GM21825 (cell line): ENCODE results near the gene PTGES.

Experiments
- ATAC-seq: cut with Tn5 transposase; IDR thresholded peaks from one replicate; pipeline ENCODE4 v1.9.1; 2021; ENCODE audit warnings: mild to moderate bottlenecking, moderate library complexity; ENCODE audit not compliant: unreplicated experiment

PTGES gene

DNA sequence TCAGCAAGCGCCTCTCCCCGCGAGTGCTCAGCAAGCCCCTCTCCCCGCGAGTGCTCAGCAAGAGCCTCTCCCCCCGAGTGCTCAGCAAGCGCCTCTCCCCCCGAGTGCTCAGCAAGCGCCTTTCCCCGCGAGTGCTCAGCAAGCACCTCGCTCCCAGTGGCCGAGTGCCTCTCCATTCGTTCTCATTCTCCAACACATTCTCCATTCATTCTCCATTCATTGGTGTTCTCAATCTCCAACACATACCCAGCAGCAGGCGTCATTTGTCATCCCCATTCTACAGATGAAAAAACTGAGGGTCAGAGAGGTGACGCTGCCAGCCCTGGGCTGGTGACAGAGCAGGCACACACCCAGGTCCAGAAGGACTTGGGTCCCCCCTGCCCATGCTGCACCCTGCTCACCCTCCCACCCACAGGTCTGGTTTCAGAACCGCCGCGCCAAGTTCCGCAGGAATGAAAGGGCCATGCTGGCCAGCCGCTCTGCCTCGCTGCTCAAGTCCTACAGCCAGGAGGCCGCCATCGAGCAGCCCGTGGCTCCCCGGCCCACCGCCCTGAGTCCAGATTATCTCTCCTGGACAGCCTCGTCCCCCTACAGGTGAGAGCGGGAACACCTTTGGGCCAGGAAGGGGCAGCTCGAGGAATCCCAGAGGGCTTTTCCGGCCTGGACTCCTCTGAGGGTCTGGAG lies 32.5 kb downstream of the PTGES start:
- ATAC-seq, result no peak

DNA sequence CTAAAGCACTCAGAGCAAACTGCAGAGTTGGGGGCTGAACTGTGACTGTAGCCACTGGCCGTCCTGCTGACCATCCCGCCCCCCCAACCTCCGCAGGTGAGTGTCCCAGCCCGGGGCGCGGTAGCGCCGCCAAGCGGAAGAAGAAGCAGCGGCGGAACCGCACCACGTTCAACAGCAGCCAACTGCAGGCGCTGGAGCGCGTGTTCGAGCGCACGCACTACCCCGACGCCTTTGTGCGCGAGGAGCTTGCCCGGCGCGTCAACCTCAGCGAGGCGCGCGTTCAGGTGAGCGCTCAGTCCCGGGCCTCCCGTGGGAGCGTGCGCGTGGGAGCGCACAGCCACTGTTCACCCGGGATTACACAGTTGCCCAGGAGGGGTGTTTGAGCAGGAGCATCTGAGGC lies 33.7 kb downstream of the PTGES start:
- ATAC-seq, result no peak

DNA sequence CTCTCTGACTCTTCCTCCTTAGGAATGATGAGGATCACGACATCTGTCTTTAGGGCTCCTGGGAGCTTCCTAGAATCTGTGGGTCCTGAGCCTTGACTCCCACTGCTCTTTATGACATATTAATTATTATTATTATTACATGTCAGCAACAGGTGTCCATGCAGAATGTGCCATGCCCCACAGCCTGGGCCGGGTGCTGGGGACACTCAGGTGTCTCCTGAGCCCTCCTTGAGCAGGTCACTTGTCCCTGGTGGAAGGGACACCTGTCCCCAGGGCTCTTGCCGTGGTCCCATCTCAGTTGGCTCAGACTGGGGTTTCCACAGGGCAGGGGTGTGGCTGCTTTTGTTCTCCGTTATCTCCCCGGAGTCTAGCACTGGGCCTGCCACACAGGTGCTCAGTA lies 34.2 kb downstream of the PTGES start:
- ATAC-seq, result no peak

DNA sequence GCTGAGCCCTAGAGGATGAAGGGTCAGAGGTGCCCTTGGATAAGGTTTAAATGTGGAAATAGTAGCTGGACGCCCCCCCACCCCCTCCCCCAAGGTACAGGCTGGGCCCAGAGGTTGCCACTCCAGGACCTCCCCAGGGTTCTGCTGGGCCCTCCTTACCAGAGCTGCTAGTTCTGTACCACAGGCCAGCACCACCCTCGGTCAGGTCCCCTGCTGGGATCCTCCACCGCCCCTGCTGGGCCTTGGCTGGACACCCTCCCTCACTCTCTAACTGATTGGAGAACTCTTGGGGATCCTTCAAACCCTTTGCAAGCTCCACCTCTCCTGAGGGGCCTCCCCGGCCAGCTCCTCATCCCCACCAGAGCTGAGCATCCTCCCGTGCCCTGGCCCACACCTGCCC lies 34.9 kb downstream of the PTGES start:
- ATAC-seq, result no peak

DNA sequence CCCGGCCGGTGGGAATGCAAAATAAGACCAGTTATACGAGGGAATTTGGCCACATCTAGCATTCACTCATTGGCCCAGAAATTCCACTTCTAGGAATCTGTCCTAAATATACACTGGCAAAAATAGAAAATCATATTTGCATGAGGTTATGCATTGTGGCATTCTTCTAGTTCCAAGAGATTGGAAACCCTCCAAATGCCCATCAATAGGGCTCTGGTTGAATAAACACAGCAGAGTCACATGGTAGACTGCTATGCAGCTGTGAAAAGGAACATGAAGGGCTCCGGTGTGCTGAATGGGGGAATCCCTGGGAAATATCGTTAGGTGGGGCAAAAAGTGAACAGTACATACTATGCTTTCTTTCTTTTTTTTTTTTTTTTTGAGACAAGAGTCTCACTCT lies 36.8 kb downstream of the PTGES start:
- no peak for ATAC-seq

DNA sequence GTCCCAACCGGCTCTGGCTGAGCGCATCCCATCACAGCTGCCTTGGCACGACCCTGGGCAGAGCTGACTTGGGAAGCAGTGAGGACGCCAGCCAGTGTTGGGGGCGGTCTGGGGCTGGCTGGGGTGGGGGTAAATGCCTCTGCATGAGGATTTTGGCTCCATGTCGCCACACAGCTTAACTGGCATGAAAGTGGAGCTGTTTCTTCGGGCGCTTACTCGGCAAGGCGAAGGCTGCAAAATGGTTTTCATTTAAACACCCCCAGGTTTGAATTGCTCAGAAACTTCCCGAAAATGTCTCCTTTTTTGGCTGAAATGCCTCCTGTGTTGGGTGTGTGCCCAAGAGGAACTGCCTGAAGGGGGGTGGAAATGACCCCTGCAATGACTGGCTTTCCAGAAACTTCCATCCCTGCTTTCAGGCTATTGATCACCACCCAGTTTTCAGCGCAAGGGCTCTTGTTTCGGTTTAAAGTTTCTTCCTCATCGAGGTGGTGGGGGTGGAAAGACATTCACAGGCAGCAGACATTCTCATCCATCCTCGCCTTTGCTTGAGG lies 38.3 kb downstream of the PTGES start:
- no peak for ATAC-seq

DNA sequence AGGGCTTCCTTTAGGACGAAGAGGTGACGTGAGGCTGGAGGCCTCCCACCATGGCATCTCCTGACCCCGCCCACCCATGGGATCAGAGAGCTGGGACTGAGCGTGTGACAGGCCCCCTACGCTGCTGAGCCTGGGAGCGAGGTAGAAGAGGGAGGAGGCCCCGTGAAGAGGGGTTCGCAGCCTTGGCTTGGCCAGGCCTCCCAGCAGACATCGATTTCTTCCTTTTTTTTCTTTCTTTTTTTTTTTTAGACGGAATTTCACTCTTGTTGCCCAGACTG lies 39.5 kb downstream of the PTGES start:
- ATAC-seq, result no peak

DNA sequence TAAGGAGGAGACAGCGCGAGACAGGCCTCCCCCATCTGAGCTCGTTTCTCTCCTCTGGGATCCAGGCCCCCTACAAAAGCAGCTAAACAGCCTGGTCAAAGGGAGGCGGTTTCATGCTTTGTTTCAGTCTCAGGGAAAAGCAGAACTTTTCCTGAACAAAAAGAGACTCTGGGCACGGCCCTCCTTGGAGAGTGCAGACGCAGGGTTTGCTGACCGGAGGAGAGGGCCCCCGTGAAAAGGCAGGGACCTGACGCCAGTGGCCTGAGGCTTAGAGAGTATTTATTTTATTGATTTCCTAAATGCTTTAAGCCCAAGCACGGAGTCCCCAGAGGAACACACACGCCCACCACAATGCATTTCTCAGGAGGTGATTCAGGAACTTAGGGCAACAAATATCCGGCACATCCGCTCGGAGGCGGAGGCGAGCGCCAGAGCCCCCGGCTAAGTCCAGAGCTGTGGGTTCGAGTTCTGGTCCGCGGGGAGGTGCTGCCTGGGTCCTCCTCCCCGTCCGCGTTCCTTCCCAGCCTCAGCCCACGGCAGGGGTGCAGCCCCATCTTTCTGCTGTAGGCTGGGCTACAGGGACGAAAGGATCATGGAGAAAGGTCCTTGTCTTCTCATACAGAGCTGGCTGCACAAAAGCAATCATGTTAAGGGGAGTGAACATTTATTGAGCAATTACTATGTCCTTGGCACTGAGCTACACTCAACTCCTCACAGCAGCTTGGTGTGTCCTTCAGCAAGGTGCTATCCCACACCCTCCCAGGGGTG lies 40.0 kb downstream of the PTGES start:
- no peak for ATAC-seq

DNA sequence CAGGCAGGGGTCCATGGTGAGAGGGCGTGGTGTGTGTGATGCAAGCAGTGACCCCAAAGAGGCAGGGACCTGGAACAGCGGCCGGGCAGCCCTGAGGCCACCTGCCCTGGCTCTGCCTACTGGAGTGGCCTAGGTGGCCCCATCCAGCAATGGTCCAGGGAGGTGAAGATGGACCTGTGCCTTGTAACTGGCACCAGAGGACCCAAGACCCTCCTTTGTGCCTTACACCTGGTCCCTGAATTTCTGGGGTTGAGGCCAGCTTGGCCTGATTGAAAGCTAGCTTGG lies 42.7 kb downstream of the PTGES start:
- ATAC-seq, result no peak

DNA sequence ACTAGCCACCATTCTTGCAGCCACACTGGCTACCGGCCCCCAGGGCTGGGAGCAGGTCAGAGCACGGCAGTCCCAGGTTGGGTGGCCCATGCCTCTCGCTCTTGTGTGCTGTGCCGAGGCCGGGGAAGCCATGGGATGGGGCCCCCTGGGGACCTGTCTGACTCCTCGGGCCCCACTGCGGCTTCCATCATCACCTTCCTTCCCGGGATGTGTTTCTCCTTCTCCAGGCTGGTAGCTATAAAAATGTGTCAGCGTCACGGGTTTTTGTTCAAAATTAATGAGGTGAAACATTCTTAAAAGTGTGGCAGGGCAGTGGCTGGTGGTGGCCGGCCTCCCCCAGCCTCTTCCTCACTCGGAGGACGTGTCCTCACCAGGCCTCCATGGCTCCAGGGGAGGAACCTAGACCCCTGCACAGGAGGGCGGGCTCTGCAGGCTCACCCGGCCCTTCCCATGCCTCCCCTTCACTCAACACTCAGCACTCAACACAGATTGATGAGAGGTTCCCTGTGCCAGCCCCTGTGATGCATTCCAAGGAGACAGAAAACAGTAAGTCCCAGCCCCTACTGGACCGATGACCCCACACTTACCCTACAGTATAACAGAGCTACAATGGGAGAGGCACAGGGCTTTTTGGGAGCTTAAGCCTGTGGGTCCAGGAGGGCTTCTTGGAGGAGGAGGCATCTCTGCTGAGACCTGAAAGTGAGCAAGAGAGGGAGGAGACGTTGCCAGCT lies 43.2 kb downstream of the PTGES start:
- no peak for ATAC-seq

DNA sequence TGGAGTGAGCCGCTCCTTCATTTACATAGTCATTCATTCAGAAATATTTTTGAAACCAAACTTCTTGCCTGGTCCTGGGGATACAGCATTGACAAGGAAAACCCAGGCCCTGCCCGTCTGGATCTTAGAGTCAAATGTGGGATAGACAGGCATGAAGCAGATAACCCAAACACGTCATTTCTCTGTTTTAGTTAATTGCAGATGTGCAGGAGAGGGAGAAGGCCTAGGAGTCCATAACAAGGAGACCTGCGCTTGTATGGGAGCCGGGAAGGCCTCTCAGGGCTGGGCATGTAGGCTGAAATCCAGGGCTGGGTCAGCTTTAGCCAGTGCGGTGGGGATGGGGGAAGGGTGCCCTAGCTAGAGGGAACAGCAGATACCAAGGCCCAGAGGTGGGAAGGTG lies 44.0 kb downstream of the PTGES start:
- ATAC-seq, result no peak

DNA sequence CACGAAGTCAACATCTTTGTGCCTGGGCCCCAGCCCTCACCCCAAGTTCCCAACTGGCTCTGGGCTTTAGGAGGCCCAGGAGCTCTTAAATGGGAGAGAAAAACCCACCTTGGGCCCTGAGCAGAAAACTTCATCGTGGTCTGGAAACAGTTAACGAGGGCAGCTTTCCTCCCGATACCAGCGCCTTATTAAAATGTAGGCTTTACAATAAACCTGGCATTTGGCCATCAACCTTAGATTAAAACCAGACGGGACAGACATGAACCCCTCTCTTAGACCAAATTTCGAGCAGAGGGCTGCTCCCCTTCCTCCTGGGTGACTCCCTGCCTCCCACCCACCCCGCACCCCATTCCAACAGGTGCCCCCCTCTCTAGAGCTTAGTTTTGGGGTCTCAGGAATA lies 48.0 kb downstream of the PTGES start:
- no peak for ATAC-seq

DNA sequence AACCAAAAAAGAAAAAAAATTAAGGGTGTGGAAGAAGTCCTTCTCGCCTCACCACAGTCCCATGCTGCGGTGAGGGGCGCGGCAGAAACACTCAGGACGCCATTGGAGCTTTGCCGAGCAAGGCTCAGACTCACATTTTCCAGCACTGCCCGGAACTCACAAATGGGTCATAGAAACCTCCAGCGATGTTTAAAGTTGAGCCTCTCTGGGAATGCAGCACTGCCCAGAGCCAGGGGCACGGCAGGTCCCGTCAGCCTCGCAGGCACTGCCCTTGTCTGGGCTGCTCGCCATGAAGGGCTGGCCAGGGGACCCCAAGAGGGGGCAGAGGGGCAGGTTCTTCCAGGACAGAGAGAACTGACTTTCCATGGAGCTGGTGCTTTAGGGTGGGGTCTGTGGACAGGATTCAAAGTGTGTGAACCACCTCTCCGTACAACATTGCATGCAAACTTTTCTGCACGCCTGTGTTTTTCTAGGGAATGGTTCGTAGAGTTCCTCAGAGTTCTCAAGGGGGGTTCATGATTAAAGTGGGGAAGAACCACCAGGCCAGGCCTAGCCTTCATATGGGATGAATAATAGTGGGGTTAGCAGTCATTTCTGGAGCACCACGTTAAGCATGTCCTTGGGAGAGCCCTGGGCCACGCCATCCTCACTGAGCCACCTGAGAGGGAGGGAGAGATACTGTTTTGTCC lies 49.0 kb downstream of the PTGES start:
- ATAC-seq, result no peak

DNA sequence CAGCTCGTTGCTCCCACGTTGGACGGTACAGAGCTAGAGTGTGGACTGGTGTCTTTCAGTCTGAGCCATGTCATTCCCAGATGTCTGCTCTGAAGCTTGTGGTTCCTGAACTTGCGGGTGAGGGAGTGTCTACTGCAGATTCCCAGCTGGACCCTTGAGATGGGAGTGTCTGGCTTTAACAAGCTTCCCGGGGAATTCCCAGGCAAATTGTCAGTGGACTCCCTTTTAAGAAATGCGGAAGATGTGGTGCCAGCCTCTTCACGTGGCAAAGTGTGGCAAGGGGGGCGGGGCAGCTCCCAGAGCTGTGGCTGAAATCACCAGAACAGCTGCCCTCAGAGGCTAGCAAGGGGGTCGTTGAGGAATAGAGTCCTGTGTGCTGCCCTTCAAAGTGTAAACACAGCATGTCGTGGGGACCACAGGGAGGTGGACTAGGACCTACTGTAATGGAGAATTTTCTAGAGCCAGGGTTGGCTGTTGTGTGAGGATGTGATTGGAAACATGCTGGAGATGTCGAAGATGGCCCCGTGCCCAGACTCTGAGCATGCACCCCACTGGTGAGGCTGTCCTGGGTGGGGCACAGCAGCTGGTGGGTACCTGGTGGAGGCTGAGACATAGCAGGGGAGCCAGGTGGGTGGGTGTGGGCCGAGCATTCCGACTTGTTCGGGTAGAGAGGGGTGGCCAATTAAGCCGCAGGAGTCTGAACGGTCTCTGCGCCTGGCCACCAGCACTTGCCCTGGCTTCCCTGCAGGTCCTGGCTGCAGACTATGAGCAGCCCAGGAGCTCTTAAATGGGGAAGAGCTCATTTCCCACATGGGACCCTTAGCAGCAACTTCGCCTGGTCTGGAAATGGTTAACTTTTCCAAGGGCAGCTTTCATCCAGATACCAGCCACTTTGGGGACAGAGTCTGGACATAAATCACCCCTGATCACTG lies 50.0 kb downstream of the PTGES start:
- no peak for ATAC-seq

DNA sequence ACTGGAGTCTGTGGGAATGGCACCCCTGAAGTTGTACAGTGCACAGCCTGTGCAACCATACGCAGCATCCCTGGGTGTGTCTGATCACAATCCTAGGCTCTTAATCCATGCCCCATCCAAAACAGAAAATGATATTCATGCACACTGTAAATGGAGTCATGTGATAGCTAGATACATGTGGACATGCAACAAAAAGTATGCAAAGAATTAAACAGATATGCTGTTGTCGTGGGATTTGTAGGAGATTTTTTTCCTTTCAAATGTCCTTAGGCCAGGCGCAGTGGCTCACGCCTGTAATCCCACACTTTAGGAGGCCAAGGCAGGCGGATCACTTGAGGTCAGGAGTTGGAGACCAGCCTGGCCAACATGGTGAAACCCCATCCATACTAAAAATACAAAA lies 51.3 kb downstream of the PTGES start:
- ATAC-seq, result no peak

DNA sequence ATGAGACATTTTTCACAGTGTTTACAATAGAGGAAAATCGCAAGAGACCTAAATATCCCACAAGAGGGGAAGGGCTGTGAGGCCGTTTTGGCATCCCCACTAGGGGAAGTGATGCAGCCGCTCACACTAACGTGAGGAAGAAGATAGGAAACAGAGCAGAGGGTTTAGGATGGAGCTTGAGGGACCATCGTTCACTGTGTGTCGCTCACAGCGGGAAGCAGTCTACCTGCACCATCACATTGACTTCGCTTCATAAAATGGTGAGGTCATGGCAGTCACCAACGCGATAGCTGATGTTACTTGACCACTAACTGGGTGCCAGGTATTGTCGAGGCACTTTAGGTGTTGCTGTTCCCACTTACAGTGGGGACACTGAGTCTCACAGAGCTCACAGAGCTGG lies 51.8 kb downstream of the PTGES start:
- no peak for ATAC-seq

DNA sequence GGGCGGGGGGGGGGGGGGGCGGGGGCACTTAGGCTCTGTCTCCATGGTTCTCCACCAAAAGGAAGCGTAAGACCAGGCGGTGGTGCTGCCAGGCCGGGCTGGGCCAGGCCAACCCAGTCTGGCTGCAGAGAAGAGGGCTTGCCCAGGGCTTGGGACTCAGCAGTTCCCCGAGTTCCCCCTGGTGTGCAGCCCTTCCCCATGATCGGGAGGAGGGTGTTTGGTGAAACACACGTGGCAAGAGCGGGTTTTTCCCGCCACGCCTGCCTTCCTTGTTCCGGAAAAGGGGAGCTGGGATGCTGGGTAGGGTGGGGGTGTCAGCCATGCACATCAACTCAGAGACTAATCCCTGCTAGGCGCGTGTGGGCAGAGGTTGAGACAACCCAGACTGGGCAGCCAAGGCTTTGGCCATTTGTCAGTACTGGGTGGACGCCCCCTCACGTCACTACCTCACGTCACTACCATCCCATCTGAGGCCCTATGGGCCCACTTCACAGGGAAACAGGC lies 54.5 kb downstream of the PTGES start:
- ATAC-seq, result no peak

DNA sequence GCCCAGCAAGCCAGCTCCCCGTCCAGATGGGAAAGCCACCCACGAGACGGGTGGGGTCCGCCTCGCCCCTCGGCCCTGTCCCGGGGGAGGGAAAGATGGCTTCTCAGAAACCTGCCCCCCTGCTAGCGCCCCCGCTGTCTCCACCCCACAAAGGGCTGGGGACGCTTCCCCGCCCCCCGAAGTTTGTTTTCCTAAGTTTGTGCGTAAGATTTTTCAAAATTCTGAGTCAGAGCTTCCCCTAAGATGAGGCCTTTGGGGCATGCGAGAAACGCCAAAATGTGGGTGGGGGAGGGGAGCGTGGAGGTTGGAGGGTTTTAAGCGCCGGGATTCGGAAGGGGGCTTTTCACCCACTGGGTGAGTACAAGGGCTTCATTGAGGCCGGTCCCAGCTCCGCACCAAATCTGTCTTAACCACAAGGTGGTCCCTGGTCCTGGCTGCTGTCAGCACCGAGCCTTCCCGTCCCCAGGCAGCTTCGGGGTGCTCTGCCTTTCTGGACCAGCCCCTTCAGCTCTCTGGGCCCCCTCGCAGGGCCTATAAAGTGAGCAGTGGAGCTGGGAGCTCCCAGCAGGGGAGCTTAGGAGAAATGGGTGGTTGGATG lies 55.1 kb downstream of the PTGES start:
- ATAC-seq, result no peak

DNA sequence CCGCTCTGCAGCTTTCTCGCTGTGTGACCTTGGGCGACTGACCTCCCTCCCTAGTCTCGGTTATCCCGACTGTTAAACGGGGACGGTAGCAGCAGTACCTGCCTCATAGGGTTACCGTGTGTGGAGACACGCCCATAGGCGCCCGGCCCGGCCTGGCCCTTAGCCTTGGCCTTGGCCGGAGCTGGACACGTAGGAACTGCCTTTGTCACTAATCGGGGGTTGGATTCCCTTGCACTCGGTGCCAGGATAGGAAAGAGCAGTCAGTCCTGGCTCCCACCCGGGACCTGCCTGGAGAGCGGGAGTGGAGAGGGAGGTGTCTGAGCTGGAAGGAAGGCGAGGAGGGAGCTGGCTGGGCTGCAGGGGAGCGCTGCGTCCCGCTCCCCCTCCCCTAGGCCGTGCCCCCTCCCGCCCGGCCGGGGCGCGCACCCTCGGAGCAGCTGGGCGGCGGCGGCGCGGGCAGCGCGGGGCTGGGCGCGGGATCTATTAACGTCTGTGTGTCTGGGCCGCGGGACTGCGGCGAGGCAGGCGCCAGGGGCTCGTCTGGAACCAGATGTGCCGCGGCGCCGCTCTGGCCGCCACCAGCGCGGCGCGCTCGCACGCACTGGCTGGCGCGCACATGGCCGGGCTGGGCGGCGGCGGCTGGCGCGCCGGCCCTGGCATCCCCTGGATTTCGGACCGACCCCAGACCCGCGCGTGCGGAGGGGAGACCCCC lies 55.7 kb downstream of the PTGES start:
- ATAC-seq, result no peak
